ENCODE measurements around the gene PYGB. TPM values are rescaled to one million over a fixed set of nuclear protein-coding genes. Genes with fewer than 3 reads are reported as not detected.

PYGB gene
- total RNA-seq, 1 donor = 203 TPM

- no peak for DNase-seq (ENCODE audit: low read depth)
- peak overlapping the region; percentile 72 for H3K4me3 ChIP-seq (ENCODE audit: low read depth, low read length)
- no peak for TF ChIP-seq CTCF (IDR thresholded peaks at IDR 0.05; ENCODE audit: insufficient read depth, low read length)
Observed at GRCh38 chr20:25247518-25247955, 348 bp upstream of the PYGB start.

- no peak for TF ChIP-seq CTCF (IDR thresholded peaks at IDR 0.05; ENCODE audit: insufficient read depth, low read length)
- DNase-seq (ENCODE audit: low read depth) = peak; percentile 63
- peak overlapping the region; percentile 75 for H3K4me3 ChIP-seq (ENCODE audit: low read depth, low read length)
Observed at GRCh38 chr20:25248786-25249172, 894 bp downstream of the PYGB start.

GRCh38 chr20:25249198-25249931 is 1.5 kb downstream of the PYGB start:
- TF ChIP-seq CTCF (IDR thresholded peaks at IDR 0.05; ENCODE audit: insufficient read depth, low read length) = no peak
- DNase-seq (ENCODE audit: low read depth) = peak; percentile 42

DNA sequence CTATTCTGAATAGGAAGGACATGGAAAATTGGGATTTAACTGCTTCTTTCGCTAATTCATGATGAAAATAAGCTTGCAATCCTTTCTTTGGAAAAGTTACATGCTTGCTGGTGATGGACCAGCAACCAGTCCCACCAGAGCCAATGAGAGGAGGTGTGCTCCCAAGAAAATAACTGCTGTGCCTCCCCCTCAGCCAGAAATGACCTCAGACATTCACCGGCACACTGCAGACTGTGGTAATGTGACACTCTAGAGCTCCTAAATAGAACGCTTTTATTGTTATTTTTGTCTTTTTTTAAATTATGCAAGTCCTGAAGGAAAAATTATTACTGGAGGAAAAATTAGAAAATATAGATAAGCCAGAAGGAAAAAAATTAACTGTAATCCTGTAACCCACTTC is 2.6 kb downstream of the PYGB start:
- no peak for DNase-seq (ENCODE audit: low read depth)
- peak overlapping the region; percentile 56 for H3K4me3 ChIP-seq (ENCODE audit: low read depth, low read length)
- TF ChIP-seq CTCF (IDR thresholded peaks at IDR 0.05; ENCODE audit: insufficient read depth, low read length) = no peak

More at GRCh38 chr20:25249198-25249931, 1.5 kb downstream of the PYGB start:
- H3K4me3 ChIP-seq (ENCODE audit: low read depth, low read length) = peak overlapping the region; percentile 75

DNA sequence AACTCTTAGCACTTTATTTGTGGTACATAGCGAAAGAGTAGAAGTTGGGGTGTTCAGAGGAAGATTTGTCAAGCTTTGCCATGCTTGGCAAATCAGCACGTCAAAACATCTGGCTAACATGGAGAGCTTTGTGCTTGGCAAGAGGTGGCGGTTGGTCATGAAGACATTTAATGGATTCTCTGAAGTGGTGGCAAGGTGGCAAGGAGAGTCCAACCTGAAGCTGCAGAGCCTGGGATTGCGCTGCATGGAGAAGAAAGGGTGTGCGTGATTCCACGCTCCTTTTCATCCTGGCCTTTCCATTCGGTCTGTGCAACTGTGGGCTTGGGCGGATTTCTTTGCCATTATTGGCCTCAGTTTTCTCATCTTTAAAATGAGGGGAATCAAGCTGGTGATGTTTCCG is 3.1 kb downstream of the PYGB start:
- H3K4me3 ChIP-seq (ENCODE audit: low read depth, low read length) = no peak overlapping the region
- TF ChIP-seq CTCF (IDR thresholded peaks at IDR 0.05; ENCODE audit: insufficient read depth, low read length) = no peak
- DNase-seq (ENCODE audit: low read depth) = no peak

GRCh38 chr20:25251558-25251957 is 3.7 kb downstream of the PYGB start:
- no peak for DNase-seq (ENCODE audit: low read depth)
- TF ChIP-seq CTCF (IDR thresholded peaks at IDR 0.05; ENCODE audit: insufficient read depth, low read length) = no peak
- no peak overlapping the region for H3K4me3 ChIP-seq (ENCODE audit: low read depth, low read length)

DNA sequence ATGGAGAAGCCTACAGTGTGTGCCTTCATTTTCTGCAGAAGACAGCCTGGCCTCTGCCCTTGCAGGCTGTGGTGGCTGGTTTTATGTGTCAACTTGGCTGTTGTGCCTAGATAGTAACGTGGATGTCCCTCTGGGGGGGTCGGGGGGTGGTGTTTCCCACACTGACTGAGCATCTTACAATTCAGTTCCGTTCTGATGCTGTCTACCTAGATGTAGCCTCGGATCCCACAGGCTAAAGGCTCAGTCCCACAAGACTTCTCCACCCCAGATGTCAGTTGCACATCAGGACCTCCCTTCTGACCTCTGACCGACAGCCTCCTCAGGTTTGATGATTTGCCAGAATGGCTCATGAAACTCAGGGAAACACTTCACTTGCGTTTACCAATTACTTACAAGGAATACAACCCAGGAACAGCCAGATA is 4.4 kb downstream of the PYGB start:
- H3K4me3 ChIP-seq (ENCODE audit: low read depth, low read length) = no peak overlapping the region
- no peak for DNase-seq (ENCODE audit: low read depth)
- TF ChIP-seq CTCF (IDR thresholded peaks at IDR 0.05; ENCODE audit: insufficient read depth, low read length) = no peak
